ENCODE results near the gene CLDN7. TPM values are rescaled to one million over a fixed set of nuclear protein-coding genes. Genes with fewer than 3 reads are reported as not detected.

The CLDN7 gene
- total RNA-seq, 1 donor from 2014 or later: 14.2 TPM

GRCh38 chr17:7285679-7286078, 23.4 kb upstream of the CLDN7 start:
- DNase-seq (ENCODE audit: low spot score): no peak

DNA sequence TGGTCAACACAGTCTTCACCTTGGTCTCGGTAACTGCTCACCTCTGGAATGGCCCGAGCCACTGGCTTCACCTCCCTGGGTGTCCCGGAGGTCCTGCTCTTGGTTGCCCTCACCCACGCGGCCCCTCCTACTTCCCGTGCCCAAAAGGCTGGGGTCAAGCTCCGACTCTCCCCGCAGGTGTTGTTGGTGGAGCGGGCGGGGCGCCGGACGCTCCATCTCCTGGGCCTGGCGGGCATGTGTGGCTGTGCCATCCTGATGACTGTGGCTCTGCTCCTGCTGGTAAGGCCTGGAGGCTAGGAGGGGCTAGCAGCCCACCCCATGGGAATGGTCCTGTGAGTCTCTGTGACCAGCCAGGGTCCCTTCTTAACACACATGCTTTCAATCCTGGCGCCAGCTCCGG, 22.6 kb upstream of the CLDN7 start:
- DNase-seq (ENCODE audit: low spot score): no peak

- DNase-seq (ENCODE audit: low spot score): no peak
Observed at GRCh38 chr17:7283471-7284216, 21.4 kb upstream of the CLDN7 start.

DNA sequence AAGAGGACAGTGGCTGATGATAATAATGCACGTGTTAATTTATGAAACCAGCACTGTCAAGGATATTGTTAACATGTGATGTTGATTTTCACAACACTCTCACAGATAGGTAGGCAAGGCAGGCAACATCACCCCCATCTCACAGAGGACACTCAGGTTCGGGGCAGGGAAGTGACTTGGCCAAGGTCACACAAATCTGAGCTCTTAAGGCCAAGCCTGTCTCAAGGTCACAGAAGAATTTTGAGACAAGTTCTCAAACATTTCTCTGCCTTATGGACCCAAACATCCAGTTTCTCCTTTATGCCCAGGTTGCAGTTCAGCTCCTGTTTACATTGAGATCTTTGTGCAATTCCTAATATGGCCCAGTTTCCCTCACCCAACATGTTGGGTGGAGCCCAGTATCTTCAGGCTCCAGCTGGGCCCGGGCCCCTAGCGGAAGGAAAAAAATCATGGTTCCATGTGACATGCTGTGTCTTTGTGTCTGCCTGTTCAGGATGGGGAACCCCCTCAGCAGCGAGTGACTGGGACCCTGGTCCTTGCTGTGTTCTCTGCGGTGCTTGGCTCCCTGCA, 20.6 kb upstream of the CLDN7 start:
- no peak for DNase-seq (ENCODE audit: low spot score)

DNA sequence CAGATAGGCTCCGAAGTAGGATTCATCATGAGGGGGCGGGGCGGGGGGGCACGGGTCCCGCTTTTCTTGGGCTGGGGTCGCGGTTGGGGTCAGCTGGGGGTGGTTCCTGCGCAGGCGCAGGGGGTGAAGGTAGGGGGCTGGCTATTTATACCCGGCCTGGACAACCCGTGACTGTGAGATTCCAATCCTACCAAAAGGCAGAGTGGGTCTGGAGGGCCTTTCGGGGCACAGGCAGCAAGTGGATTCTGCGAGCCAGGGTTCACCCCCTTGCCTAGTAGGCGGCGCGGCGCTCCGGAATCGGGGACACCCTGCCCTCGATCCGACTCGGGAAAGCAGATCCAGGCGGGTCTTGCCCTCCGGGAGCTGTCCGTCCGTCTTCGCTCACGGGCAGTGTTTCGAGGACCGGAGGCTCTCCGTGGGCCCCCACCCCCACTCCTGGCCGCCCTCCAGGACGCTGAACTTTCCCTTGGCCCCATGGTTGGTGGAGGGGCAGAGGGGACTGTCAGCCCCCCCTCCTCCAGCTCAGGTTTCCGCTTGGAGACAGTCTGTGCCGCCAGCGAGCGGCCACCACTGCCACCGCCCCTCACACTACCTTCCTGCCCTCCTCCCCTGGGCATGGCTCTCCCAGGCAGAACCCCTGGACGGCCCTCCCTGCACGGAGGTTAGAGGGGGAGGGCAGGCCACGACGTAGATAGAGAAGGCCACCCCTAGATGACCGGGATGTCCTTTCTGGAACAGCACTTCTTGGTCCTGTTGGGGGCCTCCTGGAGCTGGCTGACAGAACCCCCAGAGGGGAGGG, 19.9 kb upstream of the CLDN7 start:
- no peak for DNase-seq (ENCODE audit: low spot score)

GRCh38 chr17:7281074-7281952, 19.0 kb upstream of the CLDN7 start, which contains the start of gene SLC2A4:
Gene SLC2A4 (plus strand): TSS chr17:7281718. CDS start chr17:7281935, 217 bp downstream.
- peak; percentile 92 for DNase-seq (ENCODE audit: low spot score)

- DNase-seq (ENCODE audit: low spot score): peak; percentile 86
Observed at GRCh38 chr17:7280519-7281073, 18.3 kb upstream of the CLDN7 start.

GRCh38 chr17:7279448-7279847, 17.2 kb upstream of the CLDN7 start:
- DNase-seq (ENCODE audit: low spot score): no peak

GRCh38 chr17:7266784-7267183, 4.5 kb upstream of the CLDN7 start:
- no peak for DNase-seq (ENCODE audit: low spot score)

DNA sequence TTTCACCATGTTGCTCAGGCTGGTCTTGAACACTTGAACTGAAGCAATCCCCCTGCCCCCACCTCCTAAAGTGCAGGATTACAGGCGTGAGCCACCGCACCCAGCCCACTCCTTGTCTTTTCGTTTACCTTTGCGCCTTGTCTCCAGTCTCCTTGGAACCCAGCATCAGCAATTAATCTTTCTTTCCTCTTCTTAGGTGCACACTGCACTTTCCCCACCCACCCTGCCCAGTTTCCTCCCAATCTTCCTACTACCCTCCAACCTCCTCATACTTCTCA, 1.5 kb upstream of the CLDN7 start:
- DNase-seq (ENCODE audit: low spot score): no peak

- no peak for DNase-seq (ENCODE audit: low spot score)
Observed at GRCh38 chr17:7262935-7263800, 890 bp upstream of the CLDN7 start.

GRCh38 chr17:7261379-7262191, 693 bp downstream of the CLDN7 start:
- DNase-seq (ENCODE audit: low spot score): no peak

- no peak for DNase-seq (ENCODE audit: low spot score)
Observed at GRCh38 chr17:7260651-7261378, 1.5 kb downstream of the CLDN7 start.

GRCh38 chr17:7260151-7260550, 2.1 kb downstream of the CLDN7 start:
- DNase-seq (ENCODE audit: low spot score): no peak

DNA sequence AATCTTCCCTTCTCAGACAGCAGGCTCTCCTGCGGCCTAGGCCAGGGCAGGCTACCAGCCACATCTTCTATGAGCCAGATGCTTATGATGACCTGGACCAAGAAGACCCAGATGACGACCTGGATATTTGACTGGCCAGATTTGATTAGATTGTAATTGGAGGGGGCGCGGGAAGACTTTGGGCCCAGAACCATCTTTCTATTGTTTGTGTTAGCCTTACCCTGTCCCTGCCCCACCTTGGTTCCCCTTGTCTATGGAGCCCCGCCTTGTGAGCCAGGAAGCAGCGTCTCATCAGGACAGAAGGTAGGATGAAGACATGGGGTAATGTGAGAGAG, 2.8 kb downstream of the CLDN7 start:
- no peak for DNase-seq (ENCODE audit: low spot score)

DNA sequence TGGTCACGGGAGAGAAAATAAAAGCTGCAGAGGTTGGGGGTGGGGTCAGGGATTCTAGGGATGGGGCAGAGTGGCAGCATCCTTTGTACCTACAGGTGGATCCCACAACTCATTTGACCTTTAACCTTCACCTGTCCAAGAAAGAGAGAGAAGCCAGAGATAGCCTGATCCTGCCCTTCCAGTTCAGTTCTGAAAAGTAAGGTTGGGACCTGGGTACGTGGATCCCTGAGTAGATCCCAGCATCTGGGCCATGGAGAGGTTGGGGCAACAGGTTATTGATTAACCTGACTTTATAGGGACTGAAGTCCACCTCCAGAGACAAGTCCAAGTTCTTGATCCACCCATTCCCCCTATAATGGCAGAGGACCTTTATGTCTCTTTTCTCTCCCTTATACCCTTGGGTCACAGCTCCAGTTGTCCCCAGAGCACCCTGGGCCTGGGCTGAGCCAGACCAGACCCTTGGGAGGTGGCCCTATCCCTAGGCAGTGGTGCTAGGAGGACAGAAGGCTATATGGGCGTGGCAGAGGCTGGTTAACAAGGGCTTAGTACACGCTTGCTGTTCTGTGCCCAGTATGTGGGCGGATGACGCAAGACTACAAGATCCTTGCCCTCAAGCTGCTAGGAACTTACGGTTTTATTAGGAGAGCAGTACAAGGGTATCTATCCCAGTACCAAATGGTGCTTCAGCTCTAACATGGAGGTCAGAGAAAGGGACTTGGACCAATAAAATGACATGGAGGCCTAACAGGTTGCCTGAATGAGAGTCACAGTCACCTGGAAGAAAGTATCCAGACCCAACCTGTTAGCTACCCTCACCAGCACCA, 3.3 kb downstream of the CLDN7 start:
- no peak for DNase-seq (ENCODE audit: low spot score)

GRCh38 chr17:7256766-7257456, 5.4 kb downstream of the CLDN7 start:
- no peak for DNase-seq (ENCODE audit: low spot score)

DNA sequence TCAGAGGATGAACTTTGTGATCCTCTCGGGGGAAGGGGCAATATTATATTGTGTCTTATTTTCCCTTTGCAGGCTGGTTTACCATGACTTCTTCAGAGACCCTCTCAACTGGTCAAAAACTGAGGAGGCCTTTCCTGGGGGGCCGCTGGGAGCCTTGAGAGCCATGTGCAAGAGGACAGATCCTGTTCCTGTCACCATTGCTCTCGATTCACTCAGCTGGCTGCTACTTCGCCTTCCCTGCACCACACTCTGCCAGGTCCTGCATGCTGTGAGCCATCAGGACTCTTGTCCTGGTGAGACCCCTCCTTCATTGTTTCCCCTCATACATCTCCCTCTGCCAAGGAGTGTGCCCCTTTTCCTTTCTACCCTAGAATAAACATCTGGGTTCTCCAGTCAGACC, 7.8 kb downstream of the CLDN7 start:
- no peak for DNase-seq (ENCODE audit: low spot score)

Measured in umbilical cord (tissue), 2 donors.